ENCODE data around the gene ZNF496. TPM values are rescaled to one million over a fixed set of nuclear protein-coding genes. Genes with fewer than 3 reads are reported as not detected.

ZNF496 gene
- total and polyA plus RNA-seq, 4 experiments from 2014 or later, result 1.4 to 12.4 (median 7.0) TPM

DNA sequence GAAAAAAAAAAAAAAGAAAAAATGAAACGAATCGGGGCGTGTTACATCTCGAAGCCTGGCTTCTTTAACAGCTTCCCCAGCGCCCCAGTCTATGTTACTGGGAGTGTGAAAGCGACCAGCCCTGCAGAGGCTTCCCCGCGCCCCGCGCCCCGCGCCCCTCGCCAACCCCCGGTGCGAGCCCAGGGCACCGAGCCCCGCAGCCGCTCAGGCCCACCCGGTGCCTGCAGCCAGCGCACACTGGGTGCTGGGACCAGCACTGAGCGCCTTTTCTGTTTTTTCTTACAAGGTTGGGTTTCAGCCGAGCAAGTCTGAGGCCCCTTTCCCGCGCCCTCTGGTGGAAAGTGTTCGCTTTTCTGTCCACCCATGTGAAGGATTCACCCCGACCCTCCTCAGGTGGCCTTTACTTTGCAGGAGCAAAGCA lies 42.1 kb upstream of the ZNF496 start:
- Mint-ChIP-seq H3K27me3 (peaks cover 3 to 5% of the 10 kb centered on the region in 2 donors), H3K27ac (peak overlapping the region in 1 of 7 donors; percentile 22), H3K4me1 (peaks cover 2 to 9% (median 5%) of the 10 kb centered on the region in 4 donors), H3K4me3 (peak overlapping the region in 5 of 8 donors; percentile 6 to 74 (median 66)), H3K36me3 (no peaks in the 10 kb centered on the region), H3K9me3 (peaks cover 0 to 3% (median 0%) of the 10 kb centered on the region in 8 donors)
- Histone ChIP-seq H3K36me3 (ENCODE audit: insufficient read depth, low read length) (no peaks in the 10 kb centered on the region), H3K27ac (ENCODE audit: low read depth, low read length) (no peak overlapping the region), H3K9me3 (ENCODE audit: control insufficient read depth in 1 of 2, low read length in 2 of 2) (no peaks in the 10 kb centered on the region), H3K27me3 (ENCODE audit: insufficient read depth, low read length) (no peaks in the 10 kb centered on the region), H3K4me1 (ENCODE audit: insufficient read depth, low read length) (no peaks in the 10 kb centered on the region), H3K4me3 (ENCODE audit: low read length in 2 of 2) (no peak overlapping the region)
- intact Hi-C loops (cut with micrococcal nuclease), result loop anchor here (5.0 kb wide), 1 partner anchor 466 kb away; no protein-coding TSS in a partner anchor
- ChIA-PET CTCF (ENCODE audit: partially characterized antibody) (interaction anchor here (0.7 to 4.4 kb wide), 18 partner anchors 10 to 134 kb away, joined by 3 to 231 read pairs (median 6); partner anchors contain the start of gene NLRP3), POLR2A (ENCODE audit: partially characterized antibody) (interaction anchor here (1.4 to 3.0 kb wide), 3 partner anchors 10 to 43 kb away, joined by 4 to 12 read pairs (median 7); partner anchors contain the start of gene NLRP3)
- DNase-seq, result peak; percentile 45 to 55 (median 47)

- H3K4me1 ChIP-seq (ENCODE audit: insufficient read depth, low read length), result no peaks in the 10 kb centered on the region
- no peaks in the 10 kb centered on the region for H3K36me3 ChIP-seq (ENCODE audit: insufficient read depth, low read length)
- H3K27ac ChIP-seq (ENCODE audit: low read depth, low read length), result no peak overlapping the region
- no peaks in the 10 kb centered on the region for H3K36me3 Mint-ChIP-seq
- no peak for DNase-seq
- H3K9me3 ChIP-seq (ENCODE audit: control insufficient read depth in 1 of 2, low read length in 2 of 2), result no peaks in the 10 kb centered on the region
- H3K27ac Mint-ChIP-seq, result peak overlapping the region in 1 of 7 donors; percentile 3
- peaks cover 0 to 4% (median 0%) of the 10 kb centered on the region in 8 donors for H3K9me3 Mint-ChIP-seq
- no peak overlapping the region for H3K4me3 ChIP-seq (ENCODE audit: low read length in 2 of 2)
- H3K27me3 ChIP-seq (ENCODE audit: insufficient read depth, low read length), result no peaks in the 10 kb centered on the region
- peaks cover 7 to 15% of the 10 kb centered on the region in 2 donors for H3K27me3 Mint-ChIP-seq
- intact Hi-C loops (cut with micrococcal nuclease), result loop anchor here (1.0 to 5.0 kb wide), 3 partner anchors 18 to 465 kb away; no protein-coding TSS in a partner anchor
- ChIA-PET CTCF (ENCODE audit: partially characterized antibody) (interaction anchor here (1.0 to 4.4 kb wide), 7 partner anchors 8 to 537 kb away, joined by 3 to 231 read pairs (median 5); no protein-coding TSS in a partner anchor), POLR2A (ENCODE audit: partially characterized antibody) (no interaction called here)
- H3K4me3 Mint-ChIP-seq, result no peak overlapping the region
- peaks cover 2 to 9% (median 5%) of the 10 kb centered on the region in 4 donors for H3K4me1 Mint-ChIP-seq
These were observed 40.2 kb upstream of the ZNF496 start for GRCh38 chr1:247371801-247372259.

DNA sequence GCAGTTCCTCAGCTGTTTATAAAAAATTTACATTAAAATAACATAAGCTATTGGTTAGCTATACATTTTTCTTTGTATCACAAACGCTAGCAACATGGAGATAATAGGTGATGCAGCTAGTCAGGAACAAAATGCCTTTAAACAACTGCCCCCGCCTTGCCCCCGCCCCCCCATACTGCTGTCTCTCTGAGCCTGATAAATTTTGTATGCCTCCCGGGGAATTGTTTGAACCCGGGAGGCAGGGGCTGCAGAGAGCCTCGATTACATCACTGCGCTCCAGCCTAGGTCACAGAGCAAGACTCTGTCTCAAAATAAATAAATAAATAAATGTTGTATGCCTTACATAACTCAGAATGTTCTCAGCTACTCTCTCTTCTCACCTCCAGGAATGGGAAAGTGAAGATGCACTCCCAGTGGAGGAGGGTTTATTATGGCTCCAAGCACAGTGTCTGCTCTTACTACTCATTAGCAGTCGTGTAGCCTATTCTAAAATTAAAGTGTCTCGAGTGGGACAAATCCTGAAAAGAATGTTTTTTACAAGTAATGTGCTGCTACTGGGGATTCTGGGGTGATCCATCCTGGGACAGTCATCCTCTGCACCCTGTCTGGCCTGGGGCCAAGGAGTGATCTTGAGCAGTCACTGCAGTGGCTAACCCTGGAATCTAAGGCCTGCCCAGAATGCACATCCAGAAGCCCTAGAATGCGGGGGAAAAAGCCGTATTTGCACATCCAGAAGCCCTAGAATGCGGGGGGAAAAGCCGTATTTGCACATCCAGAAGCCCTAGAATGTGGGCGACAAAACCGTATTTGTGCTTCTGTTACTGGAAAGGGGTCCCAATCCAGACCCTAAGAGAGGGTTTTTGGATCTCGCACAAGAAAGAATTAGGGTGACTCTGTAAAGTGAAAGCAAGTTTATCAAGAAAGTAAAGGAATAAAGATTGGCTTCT lies 39.4 kb upstream of the ZNF496 start:
- Mint-ChIP-seq H3K4me1 (peaks cover 2 to 9% (median 5%) of the 10 kb centered on the region in 4 donors), H3K27ac (no peak overlapping the region), H3K4me3 (no peak overlapping the region), H3K36me3 (no peaks in the 10 kb centered on the region), H3K9me3 (peaks cover 0 to 4% (median 0%) of the 10 kb centered on the region in 8 donors), H3K27me3 (peaks cover 7 to 15% of the 10 kb centered on the region in 2 donors)
- intact Hi-C loops (cut with micrococcal nuclease), result loop anchor here (5.0 kb wide), 1 partner anchor 464 kb away; no protein-coding TSS in a partner anchor
- DNase-seq, result no peak
- Histone ChIP-seq H3K27ac (ENCODE audit: low read depth, low read length) (no peak overlapping the region), H3K36me3 (ENCODE audit: insufficient read depth, low read length) (no peaks in the 10 kb centered on the region), H3K27me3 (ENCODE audit: insufficient read depth, low read length) (no peaks in the 10 kb centered on the region), H3K4me1 (ENCODE audit: insufficient read depth, low read length) (no peaks in the 10 kb centered on the region), H3K9me3 (ENCODE audit: control insufficient read depth in 1 of 2, low read length in 2 of 2) (no peaks in the 10 kb centered on the region), H3K4me3 (ENCODE audit: low read length in 2 of 2) (no peak overlapping the region)
- POLR2A ChIA-PET (ENCODE audit: partially characterized antibody), result no interaction called here
- CTCF ChIA-PET (ENCODE audit: partially characterized antibody), result interaction anchor here (0.7 to 1.3 kb wide), 6 partner anchors 9 to 118 kb away, joined by 4 to 8 read pairs (median 6); no protein-coding TSS in a partner anchor

DNA sequence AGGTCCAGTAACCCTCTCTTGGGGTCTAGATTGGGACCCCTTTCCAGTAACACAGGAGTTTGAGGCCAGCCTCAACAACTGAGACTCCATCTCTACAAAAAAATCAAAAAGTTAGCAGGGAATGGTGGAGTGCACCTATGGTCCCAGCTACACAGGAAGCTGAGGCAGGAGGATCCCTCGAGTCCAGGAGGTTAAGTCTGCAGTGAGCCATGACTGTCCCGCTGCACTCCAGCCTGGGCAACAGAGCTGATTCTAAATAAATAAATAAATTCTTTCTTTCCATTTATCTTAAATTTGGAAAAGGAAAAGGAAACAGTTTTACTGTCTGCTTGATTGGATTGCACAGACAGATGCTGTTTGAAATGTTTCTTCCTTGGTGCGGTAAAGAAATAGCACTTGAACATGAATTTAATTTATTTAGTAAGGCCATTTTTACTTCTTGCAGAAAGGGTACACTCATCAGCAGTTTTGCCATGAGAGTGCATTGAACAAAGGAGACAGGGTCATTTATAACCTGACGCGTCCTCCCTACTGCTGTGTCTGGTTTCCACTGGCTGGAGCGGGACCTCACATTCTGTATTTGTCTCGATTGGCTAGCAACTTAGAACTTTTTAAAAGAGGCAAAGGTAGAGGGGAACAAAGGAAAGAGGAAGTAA lies 37.0 kb upstream of the ZNF496 start:
- H3K27ac Mint-ChIP-seq, result no peak overlapping the region
- CTCF ChIA-PET (ENCODE audit: partially characterized antibody), result interaction anchor here (0.7 to 1.9 kb wide), 4 partner anchors 10 to 118 kb away, joined by 4 to 6 read pairs (median 4); no protein-coding TSS in a partner anchor

GRCh38 chr1:247367786-247368422 lies 36.2 kb upstream of the ZNF496 start:
- H3K9me3 Mint-ChIP-seq, result peaks cover 0 to 6% (median under 1%) of the 10 kb centered on the region in 8 donors
- POLR2A ChIA-PET (ENCODE audit: partially characterized antibody), result no interaction called here
- Histone ChIP-seq H3K27me3 (ENCODE audit: insufficient read depth, low read length) (no peaks in the 10 kb centered on the region), H3K9me3 (ENCODE audit: control insufficient read depth in 1 of 2, low read length in 2 of 2) (no peaks in the 10 kb centered on the region), H3K36me3 (ENCODE audit: insufficient read depth, low read length) (no peaks in the 10 kb centered on the region), H3K4me1 (ENCODE audit: insufficient read depth, low read length) (no peaks in the 10 kb centered on the region), H3K27ac (ENCODE audit: low read depth, low read length) (no peak overlapping the region), H3K4me3 (ENCODE audit: low read length in 2 of 2) (no peak overlapping the region)
- CTCF ChIA-PET (ENCODE audit: partially characterized antibody), result interaction anchor here (1.1 kb wide), 1 partner anchor 119 kb away, joined by 4 read pairs; no protein-coding TSS in a partner anchor
- peaks cover 2 to 4% (median 3%) of the 10 kb centered on the region in 4 donors for H3K4me1 Mint-ChIP-seq
- no peak for DNase-seq
- intact Hi-C loops (cut with micrococcal nuclease), result no loop called here
- no peak overlapping the region for H3K4me3 Mint-ChIP-seq
- H3K27ac Mint-ChIP-seq, result no peak overlapping the region
- no peaks in the 10 kb centered on the region for H3K36me3 Mint-ChIP-seq
- H3K27me3 Mint-ChIP-seq, result peaks cover 7 to 15% of the 10 kb centered on the region in 2 donors

More for the DNA sequence above, 37.0 kb upstream of the ZNF496 start:
- Mint-ChIP-seq H3K27me3 (peaks cover 7 to 15% of the 10 kb centered on the region in 2 donors), H3K9me3 (peaks cover 0 to 6% (median under 1%) of the 10 kb centered on the region in 8 donors), H3K4me3 (no peak overlapping the region), H3K36me3 (no peaks in the 10 kb centered on the region), H3K4me1 (peaks cover 2 to 5% (median 4%) of the 10 kb centered on the region in 4 donors)
- intact Hi-C loops (cut with micrococcal nuclease), result no loop called here
- DNase-seq, result no peak
- H3K9me3 ChIP-seq (ENCODE audit: control insufficient read depth in 1 of 2, low read length in 2 of 2), result no peaks in the 10 kb centered on the region
- H3K27me3 ChIP-seq (ENCODE audit: insufficient read depth, low read length), result no peaks in the 10 kb centered on the region
- POLR2A ChIA-PET (ENCODE audit: partially characterized antibody), result no interaction called here
- H3K36me3 ChIP-seq (ENCODE audit: insufficient read depth, low read length), result no peaks in the 10 kb centered on the region
- H3K4me3 ChIP-seq (ENCODE audit: low read length in 2 of 2), result no peak overlapping the region
- H3K4me1 ChIP-seq (ENCODE audit: insufficient read depth, low read length), result no peaks in the 10 kb centered on the region
- no peak overlapping the region for H3K27ac ChIP-seq (ENCODE audit: low read depth, low read length)

DNA sequence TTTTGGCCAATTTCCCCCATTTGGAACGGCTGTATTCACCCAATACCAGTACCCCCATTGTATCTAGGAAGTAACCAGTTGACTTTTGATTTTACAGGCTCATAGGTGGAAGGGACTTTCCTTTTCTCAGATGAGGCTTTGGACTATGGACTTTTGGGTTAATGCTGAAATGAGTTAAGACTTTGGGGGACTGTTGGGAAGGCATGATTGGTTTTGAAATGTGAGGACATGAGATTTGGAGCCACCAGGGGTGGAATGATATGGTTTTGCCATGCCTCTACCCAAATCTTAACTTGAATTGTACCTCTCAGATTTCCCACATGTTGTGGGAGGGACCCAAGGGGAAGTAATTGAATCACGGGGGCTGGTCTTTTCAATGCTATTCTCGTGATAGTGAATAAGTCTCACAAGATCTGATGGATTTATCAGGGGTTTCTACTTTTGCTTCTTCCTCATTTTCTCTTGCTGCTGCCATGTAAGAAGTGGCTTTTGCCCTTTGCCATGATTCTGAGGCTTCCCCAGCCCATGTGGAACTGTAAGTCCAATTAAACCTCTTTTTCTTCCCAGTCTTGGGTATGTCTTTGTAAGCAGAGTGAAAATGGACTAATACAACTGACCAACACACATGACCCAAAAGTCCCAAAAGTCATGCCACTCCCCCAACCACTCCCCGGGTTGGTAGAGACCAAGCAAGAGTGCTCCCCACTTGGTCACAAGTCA lies 35.4 kb upstream of the ZNF496 start:
- H3K4me1 Mint-ChIP-seq, result no peaks in the 10 kb centered on the region
- intact Hi-C loops (cut with micrococcal nuclease), result no loop called here
- no peak for DNase-seq
- Histone ChIP-seq H3K36me3 (ENCODE audit: insufficient read depth, low read length) (no peaks in the 10 kb centered on the region), H3K4me3 (ENCODE audit: low read length in 2 of 2) (no peak overlapping the region), H3K9me3 (ENCODE audit: control insufficient read depth in 1 of 2, low read length in 2 of 2) (no peaks in the 10 kb centered on the region), H3K27me3 (ENCODE audit: insufficient read depth, low read length) (no peaks in the 10 kb centered on the region), H3K4me1 (ENCODE audit: insufficient read depth, low read length) (no peaks in the 10 kb centered on the region), H3K27ac (ENCODE audit: low read depth, low read length) (no peak overlapping the region)
- no peak overlapping the region for H3K27ac Mint-ChIP-seq
- no peak overlapping the region for H3K4me3 Mint-ChIP-seq
- H3K9me3 Mint-ChIP-seq, result peaks cover 0 to 6% (median under 1%) of the 10 kb centered on the region in 8 donors
- ChIA-PET CTCF (ENCODE audit: partially characterized antibody) (no interaction called here), POLR2A (ENCODE audit: partially characterized antibody) (no interaction called here)
- H3K27me3 Mint-ChIP-seq, result peaks cover 4 to 15% of the 10 kb centered on the region in 2 donors
- no peaks in the 10 kb centered on the region for H3K36me3 Mint-ChIP-seq
